ENCODE results near the gene FAM83F. TPM values are rescaled to one million over a fixed set of nuclear protein-coding genes. Genes with fewer than 3 reads are reported as not detected.

FAM83F gene
- polyA plus RNA-seq, 4 donors: 1.9 to 3.2 (median 2.5) TPM

- no peak for DNase-seq (ENCODE audit: low read depth in 4 of 4, low spot score in 2 of 4)
Observed at GRCh38 chr22:40030758-40031095, 36.0 kb downstream of the FAM83F start.

- no peak for DNase-seq (ENCODE audit: low read depth in 4 of 4, low spot score in 2 of 4)
Observed at GRCh38 chr22:40031766-40032470, 37.2 kb downstream of the FAM83F start.

GRCh38 chr22:40033586-40034380 is 39.0 kb downstream of the FAM83F start:
- no peak for DNase-seq (ENCODE audit: low read depth in 4 of 4, low spot score in 2 of 4)

- DNase-seq (ENCODE audit: low read depth in 4 of 4, low spot score in 2 of 4): no peak
Observed at GRCh38 chr22:40035351-40035750, 40.6 kb downstream of the FAM83F start.

- DNase-seq (ENCODE audit: low read depth in 4 of 4, low spot score in 2 of 4): no peak
Observed at GRCh38 chr22:40036126-40036525, 41.4 kb downstream of the FAM83F start.

GRCh38 chr22:40036591-40037225 is 42.0 kb downstream of the FAM83F start:
- DNase-seq (ENCODE audit: low read depth in 4 of 4, low spot score in 2 of 4): peak in 1 of 4 donors; percentile 44

GRCh38 chr22:40037320-40037719 is 42.6 kb downstream of the FAM83F start:
- DNase-seq (ENCODE audit: low read depth in 4 of 4, low spot score in 2 of 4): no peak

GRCh38 chr22:40039482-40040115 is 44.8 kb downstream of the FAM83F start:
- DNase-seq (ENCODE audit: low read depth in 4 of 4, low spot score in 2 of 4): no peak

GRCh38 chr22:40040927-40041326 is 46.2 kb downstream of the FAM83F start:
- DNase-seq (ENCODE audit: low read depth in 4 of 4, low spot score in 2 of 4): peak in 3 of 4 donors; percentile 73 to 80 (median 80)

GRCh38 chr22:40041366-40042137 is 46.8 kb downstream of the FAM83F start:
- no peak for DNase-seq (ENCODE audit: low read depth in 4 of 4, low spot score in 2 of 4)

- DNase-seq (ENCODE audit: low read depth in 4 of 4, low spot score in 2 of 4): no peak
Observed at GRCh38 chr22:40042312-40042711, 47.6 kb downstream of the FAM83F start.

- no peak for DNase-seq (ENCODE audit: low read depth in 4 of 4, low spot score in 2 of 4)
Observed at GRCh38 chr22:40043081-40043480, 48.3 kb downstream of the FAM83F start.

- DNase-seq (ENCODE audit: low read depth in 4 of 4, low spot score in 2 of 4): no peak
Observed at GRCh38 chr22:40043793-40044101, 49.0 kb downstream of the FAM83F start.

- DNase-seq (ENCODE audit: low read depth in 4 of 4, low spot score in 2 of 4): peak; percentile 98 to 100 (median 98)
Observed at GRCh38 chr22:40044102-40044869, 49.5 kb downstream of the FAM83F start.

- peak in 1 of 4 donors; percentile 34 for DNase-seq (ENCODE audit: low read depth in 4 of 4, low spot score in 2 of 4)
Observed at GRCh38 chr22:40044870-40045834, 50.4 kb downstream of the FAM83F start.

- no peak for DNase-seq (ENCODE audit: low read depth in 4 of 4, low spot score in 2 of 4)
Observed at GRCh38 chr22:40046126-40046525, 51.4 kb downstream of the FAM83F start.

GRCh38 chr22:40050258-40050657 is 55.5 kb downstream of the FAM83F start:
- DNase-seq (ENCODE audit: low read depth in 4 of 4, low spot score in 2 of 4): no peak

GRCh38 chr22:40051322-40051721 is 56.6 kb downstream of the FAM83F start:
- DNase-seq (ENCODE audit: low read depth in 4 of 4, low spot score in 2 of 4): no peak

GRCh38 chr22:40053460-40053859 is 58.7 kb downstream of the FAM83F start:
- no peak for DNase-seq (ENCODE audit: low read depth in 4 of 4, low spot score in 2 of 4)

Measured in left renal cortex interstitium (tissue), 4 donors.